H1 (cell line): ENCODE measurements around the gene MYO1D. TPM values are rescaled to one million over a fixed set of nuclear protein-coding genes. Genes with fewer than 3 reads are reported as not detected.

Experiments
- CTCF ChIA-PET: fragments of 300-600 bp; sonication (Branson Sonifier 250); formaldehyde crosslinking; loops from one replicate; lab custom pipeline; 2021; ENCODE audit not compliant: partially characterized antibody; lab: Charles Lee
- POLR2A ChIA-PET: fragments of 300-600 bp; sonication (Branson Sonifier 250); formaldehyde crosslinking; loops from one replicate; lab custom pipeline; 2021; ENCODE audit warnings: inconsistent platforms; ENCODE audit not compliant: partially characterized antibody; lab: Charles Lee
- DNase-seq, 2 experiments: peaks; one replicate each; pipeline versions ENCODE4 v3.0.0 to v3.0.0-alpha.2; 2010 to 2022; ENCODE audit warnings: low spot score in 2 of 2, low read depth in 1 of 2, mixed read lengths in 1 of 2
- FAIRE-seq: peaks from 2 replicates; lab custom pipeline; 2011; peaks lifted over from hg19 to GRCh38; lab: Jason Lieb, UNC
- H2AFZ ChIP-seq: 2 replicates; pipeline ENCODE4 v1.8.1; 2012; ENCODE audit warnings: low read length, inconsistent platforms
- H2AK5ac ChIP-seq: 2 replicates; pipeline ENCODE4 v1.6.1; 2013; ENCODE audit warnings: low read depth, low read length
- H2BK120ac ChIP-seq: replicated peaks from 2 replicates; pipeline ENCODE3; 2013; ENCODE audit warnings: low read depth, low read length, inconsistent platforms
- H2BK12ac ChIP-seq: 2 replicates; pipeline ENCODE4 v1.6.1; 2013; ENCODE audit warnings: low read depth, low read length
- H2BK15ac ChIP-seq: 2 replicates; pipeline ENCODE4 v1.6.1; 2013; ENCODE audit warnings: low read length
- H2BK20ac ChIP-seq: 2 replicates; pipeline ENCODE4 v1.6.1; 2013; ENCODE audit warnings: low read length
- H2BK5ac ChIP-seq: 2 replicates; pipeline ENCODE4 v1.6.1; 2013; ENCODE audit warnings: low read depth, low read length
- H3K14ac ChIP-seq: 2 replicates; pipeline ENCODE4 v1.6.1; 2013; ENCODE audit warnings: inconsistent platforms; ENCODE audit not compliant: insufficient read length
- H3K18ac ChIP-seq: 2 replicates; pipeline ENCODE4 v1.6.1; 2013; ENCODE audit warnings: low read length; ENCODE audit errors: extremely low read depth
- H3K23ac ChIP-seq: 2 replicates; pipeline ENCODE4 v1.6.1; 2013; ENCODE audit warnings: inconsistent platforms; ENCODE audit not compliant: insufficient read length
- H3K23me2 ChIP-seq: 2 replicates; pipeline ENCODE4 v1.6.1; 2013; ENCODE audit warnings: low read depth, low read length
- H3K27ac ChIP-seq: 2 replicates; pipeline ENCODE4 v1.6.1; 2011; ENCODE audit warnings: low read depth, low read length, inconsistent platforms
- H3K27me3 ChIP-seq, 4 experiments: replicated peaks in 1 of 4; 1 replicate in 1 of 4; 2 replicates in 3 of 4; pipeline versions ENCODE4 v1.6.1 to v1.8.1; 2011 to 2013; ENCODE audit warnings: low read length in 3 of 4, mild to moderate bottlenecking in 3 of 4, inconsistent platforms in 2 of 4, mixed read lengths in 2 of 4, moderate library complexity in 1 of 4; ENCODE audit not compliant: control insufficient read depth in 3 of 4, insufficient read depth in 3 of 4; ENCODE audit errors: extremely low read depth in 1 of 4
- H3K36me3 ChIP-seq, 4 experiments: 2 replicates each; pipeline versions ENCODE4 v1.6.1 to v1.8.1; 2011 to 2013; ENCODE audit warnings: mild to moderate bottlenecking in 4 of 4, low read length in 3 of 4, moderate library complexity in 2 of 4, control low read depth in 1 of 4, inconsistent platforms in 1 of 4; ENCODE audit not compliant: insufficient read depth in 4 of 4, control insufficient read depth in 2 of 4
- H3K4ac ChIP-seq: replicated peaks from 2 replicates; pipeline ENCODE3; 2013; ENCODE audit warnings: low read length, low read depth, mixed read lengths, inconsistent platforms; ENCODE audit not compliant: insufficient read length
- H3K4me1 ChIP-seq, 4 experiments: replicated peaks in 1 of 4; 1 replicate in 1 of 4; 2 replicates in 3 of 4; pipeline versions ENCODE4 v1.6.1 to v1.8.1; 2011 to 2013; ENCODE audit warnings: low read length in 3 of 4, inconsistent platforms in 2 of 4, mixed read lengths in 1 of 4; ENCODE audit not compliant: insufficient read depth in 4 of 4, control insufficient read depth in 3 of 4
- H3K4me2 ChIP-seq, 2 experiments: 2 replicates each; pipeline versions ENCODE4 v1.6.1 to v1.8.1; 2011 to 2013; ENCODE audit warnings: low read depth in 2 of 2, low read length in 2 of 2, control low read depth in 1 of 2, inconsistent platforms in 1 of 2, mild to moderate bottlenecking in 1 of 2; ENCODE audit not compliant: insufficient read depth in 1 of 2
- H3K4me3 ChIP-seq, 4 experiments: fragments of 200-600, 300-600 bp in 1 of 4; sonication (generic), shearing (Covaris generic), sonication (Bioruptor Twin) in 1 of 4; 2 replicates each; pipeline versions ENCODE4 v1.5.1 to v1.8.1; 2011 to 2016; ENCODE audit warnings: low read length in 4 of 4, low read depth in 3 of 4, control low read depth in 2 of 4, inconsistent platforms in 2 of 4, mild to moderate bottlenecking in 2 of 4, mixed read lengths in 1 of 4, moderate library complexity in 1 of 4; ENCODE audit not compliant: insufficient read depth in 2 of 4; ENCODE audit errors: extremely low read depth in 1 of 4
- H3K56ac ChIP-seq: replicated peaks from 2 replicates; pipeline ENCODE3; 2013; ENCODE audit warnings: low read depth, mild to moderate bottlenecking, mixed read lengths, low read length, inconsistent platforms; ENCODE audit not compliant: insufficient read length
- H3K79me1 ChIP-seq: 2 replicates; pipeline ENCODE4 v1.6.1; 2013; ENCODE audit warnings: low read depth, low read length, control low read depth
- H3K79me2 ChIP-seq, 2 experiments: 2 replicates each; pipeline versions ENCODE4 v1.6.1 to v1.8.1; 2012 to 2013; ENCODE audit warnings: low read length in 2 of 2, mild to moderate bottlenecking in 2 of 2, inconsistent platforms in 1 of 2; ENCODE audit not compliant: insufficient read depth in 2 of 2, control insufficient read depth in 1 of 2
- H3K9ac ChIP-seq, 4 experiments: replicated peaks in 1 of 4; 1 replicate in 1 of 4; 2 replicates in 3 of 4; pipeline versions ENCODE4 v1.6.1 to v1.8.1; 2011 to 2013; ENCODE audit warnings: low read depth in 3 of 4, low read length in 3 of 4, control low read depth in 2 of 4, mild to moderate bottlenecking in 2 of 4, moderate library complexity in 2 of 4, inconsistent platforms in 1 of 4; ENCODE audit errors: extremely low read depth in 1 of 4
- H3K9me3 ChIP-seq, 2 experiments: 2 replicates each; pipeline versions ENCODE4 v1.6.1 to v1.8.1; 2012 to 2013; ENCODE audit warnings: mild to moderate bottlenecking in 2 of 2, moderate library complexity in 2 of 2, control low read depth in 1 of 2, inconsistent platforms in 1 of 2, low read depth in 1 of 2, low read length in 1 of 2, mixed read lengths in 1 of 2; ENCODE audit not compliant: insufficient read depth in 2 of 2
- H4K20me1 ChIP-seq, 2 experiments: replicated peaks in 1 of 2; 2 replicates each; pipeline versions ENCODE3 to v1.8.1; 2011 to 2013; ENCODE audit warnings: inconsistent platforms in 2 of 2, low read length in 2 of 2, mild to moderate bottlenecking in 1 of 2; ENCODE audit not compliant: insufficient read depth in 2 of 2, control insufficient read depth in 1 of 2
- H4K5ac ChIP-seq: 2 replicates; pipeline ENCODE4 v1.6.1; 2013; ENCODE audit warnings: low read length, low read depth, mixed read lengths, inconsistent platforms; ENCODE audit not compliant: insufficient read length
- H4K8ac ChIP-seq: 2 replicates; pipeline ENCODE4 v1.8.0; 2013; ENCODE audit warnings: mild to moderate bottlenecking, moderate library complexity, low read length, inconsistent platforms; ENCODE audit not compliant: insufficient read depth; ENCODE audit errors: extremely low read depth
- H4K91ac ChIP-seq: replicated peaks from 2 replicates; pipeline ENCODE3; 2013; ENCODE audit warnings: low read length, mixed read lengths, inconsistent platforms; ENCODE audit not compliant: insufficient read length
- CTCF ChIP-seq, 3 experiments: IDR thresholded peaks; 1 replicate in 2 of 3; 2 replicates in 1 of 3; pipeline versions ENCODE4 v1.5.1 to v1.6.1; 2011; ENCODE audit warnings: low read length in 3 of 3, mild to moderate bottlenecking in 3 of 3, inconsistent platforms in 2 of 3, low read depth in 1 of 3, moderate library complexity in 1 of 3; ENCODE audit not compliant: insufficient read depth in 1 of 3; ENCODE audit errors: control extremely low read depth in 1 of 3
- KDM1A ChIP-seq: fragments of 200-600, 300-600 bp; sonication (generic); IDR thresholded peaks from 2 replicates; pipeline ENCODE4 v1.7.1; 2016; ENCODE audit warnings: mild to moderate bottlenecking, low read length, borderline replicate concordance
- PHF8 ChIP-seq: fragments of 200-600 bp; sonication (generic); conservative IDR thresholded peaks from 2 replicates; pipeline ENCODE4 v1.7.1; 2012; ENCODE audit warnings: low read depth, mild to moderate bottlenecking, inconsistent platforms, low read length, moderate library complexity
- RAD21 ChIP-seq, 2 experiments: IDR thresholded peaks in 1 of 2; conservative IDR thresholded peaks in 1 of 2; 2 replicates each; pipeline ENCODE4 v1.6.1; 2011; ENCODE audit warnings: low read depth in 2 of 2, low read length in 2 of 2, improper control_type of control experiment in 1 of 2, inconsistent platforms in 1 of 2, mild to moderate bottlenecking in 1 of 2, moderate library complexity in 1 of 2
- RBBP5 ChIP-seq: IDR thresholded peaks from 2 replicates; pipeline ENCODE4 v1.7.1; 2012; ENCODE audit warnings: low read depth, mild to moderate bottlenecking, inconsistent platforms, low read length, moderate library complexity, borderline replicate concordance
- SAP30 ChIP-seq: fragments of 300-600 bp; sonication (generic); IDR thresholded peaks from 2 replicates; pipeline ENCODE4 v1.7.1; 2012; ENCODE audit warnings: low read length, moderate library complexity, mild to moderate bottlenecking, inconsistent platforms; ENCODE audit not compliant: insufficient read depth, insufficient replicate concordance
- ZNF274 ChIP-seq: IDR thresholded peaks from 2 replicates; pipeline ENCODE4 v1.7.0; 2012; ENCODE audit warnings: low read length, borderline replicate concordance; ENCODE audit errors: extremely low read depth
- WGBS, 2 experiments: shearing (Covaris generic) in 1 of 2; methylation state at CpG; one replicate each; pipeline versions ENCODE4 v1.1.6 to v1.1.7; 2013 to 2015; ENCODE audit warnings: low lambda C conversion rate in 2 of 2, mixed read lengths in 2 of 2, inconsistent platforms in 1 of 2, low coverage in 1 of 2, missing lambda C conversion rate in 1 of 2; ENCODE audit not compliant: insufficient replicate concordance in 2 of 2, insufficient coverage in 1 of 2, insufficient read length in 1 of 2; ENCODE audit errors: extremely low coverage in 1 of 2, missing lambda C conversion rate in 1 of 2; 5-methylcytosine and 5-hydroxymethylcytosine counted together
- polyA plus RNA-seq, 7 experiments: library from polyadenylated mRNA; depleted of rRNA in 3 of 7; stranded (reverse) in 5 of 7; unstranded in 2 of 7; fragments of >200 nt in 5 of 7; fragments of 200-250 nt in 2 of 7; gene quantifications; 1 replicate in 5 of 7; 2 replicates in 1 of 7; 4 replicates in 1 of 7; pipeline versions ENCODE4 v1.2.1 to v1.2.3, GENCODE V29; 2011 to 2013; ENCODE audit warnings: missing spikeins in 2 of 7, mixed read lengths in 2 of 7
- total RNA-seq: library from RNA; stranded (reverse); fragmentation: NEBNext Ultra II Directional; extraction: Animal tissue kit (Norgen Biotek cat#: 25700); gene quantifications from 2 replicates; pipeline ENCODE4 v1.2.1, GENCODE V29; 2021

Gene MYO1D
- total and polyA plus RNA-seq, 2 of the 8 experiments (the other 6 are each of a cell fraction or from before 2014, with no cell fraction given): 6.5 to 25.4 TPM

GRCh38 chr17:32461853-32462617 is 414.9 kb downstream of the MYO1D start:
- Histone ChIP-seq H3K23ac (no peak overlapping the region), H3K9me3 (no peaks in the 10 kb centered on the region), H2BK20ac (no peak overlapping the region), H3K79me1 (0 out of 2 replicates have a peak, but pooled peaks cover 3% of the 10 kb centered on the region), H2BK5ac (no peak overlapping the region), H3K4me3 (no peak overlapping the region), H4K5ac (no peak overlapping the region), H2AK5ac (no peak overlapping the region), H2BK120ac (no peak overlapping the region), H4K91ac (no peak overlapping the region), H3K79me2 (peaks cover 0 to 35% of the 10 kb centered on the region in 2 experiments; a peak in 2 of 4 replicates), H3K9ac (no peak overlapping the region), H2AFZ (no peak overlapping the region), H3K36me3 (peaks cover 18 to 64% (median 45%) of the 10 kb centered on the region in 4 experiments), H4K8ac (no peak overlapping the region), H3K23me2 (no peaks in the 10 kb centered on the region), H3K14ac (no peak overlapping the region), H3K18ac (no peak overlapping the region), H3K56ac (no peak overlapping the region), H3K27me3 (no peaks in the 10 kb centered on the region), H3K4me1 (no peaks in the 10 kb centered on the region), H3K4me2 (no peak overlapping the region), H3K27ac (no peak overlapping the region), H3K4ac (no peak overlapping the region), H2BK15ac (no peak overlapping the region), H4K20me1 (peaks cover 0 to 15% of the 10 kb centered on the region in 2 experiments), H2BK12ac (no peak overlapping the region)
- DNase-seq (peak in 1 of 2 experiments; percentile 78), FAIRE-seq (peak; percentile 88)
- WGBS, 2 experiments: 85% methylated on average over 1 of the region's 1 CpG; no CpG with 5 or more reads in 1 of the 2 experiments
- POLR2A ChIA-PET: interaction anchor here (0.6 to 2.2 kb wide), 3 partner anchors 13 to 499 kb away, joined by 3 to 10 read pairs (median 5); partner anchors contain the start of gene PSMD11
- CTCF ChIA-PET: interaction anchor here (0.6 to 4.7 kb wide), 49 partner anchors 9 to 655 kb away, joined by 3 to 71 read pairs (median 4); partner anchors contain the start of genes CDK5R1 and PSMD11
- TF ChIP-seq RAD21 (IDR thresholded peaks at IDR 0.05 in 1 of 2, conservative IDR thresholded peaks at IDR 0.05 in 1 of 2; ENCODE audit: low read depth in 2 of 2, low read length in 2 of 2) (peak in 1 of 2 experiments; percentile 20; a peak in 1 of 4 replicates), KDM1A (no peak), CTCF (IDR thresholded peaks at IDR 0.05; ENCODE audit: control extremely low read depth in 1 of 3, insufficient read depth in 1 of 3, low read depth in 1 of 3, low read length in 3 of 3) (peak in 2 of 3 experiments; percentile 51 to 59; a peak in 2 of 4 replicates), PHF8 (no peak), ZNF274 (no peak), SAP30 (no peak), RBBP5 (no peak)
